IMR-90 (cell line): Measurements from ENCODE around the gene PRKD1.

Experiments used
- CEBPB ChIP-seq: IDR thresholded peaks from 2 replicates; pipeline ENCODE4 v1.6.1; 2012; ENCODE audit warnings: low read depth, low read length, improper control_type of control experiment
- CHD1 ChIP-seq: IDR thresholded peaks from 2 replicates; pipeline ENCODE4 v1.6.1; 2012; ENCODE audit warnings: low read depth, low read length, improper control_type of control experiment
- CTCF ChIP-seq: conservative IDR thresholded peaks from 2 replicates; pipeline ENCODE4 v1.5.1; 2012; ENCODE audit warnings: mild to moderate bottlenecking, low read depth, low read length, improper control_type of control experiment
- FOS ChIP-seq: fragments of 150-350 bp; IDR thresholded peaks from 2 replicates; pipeline ENCODE4 v1.6.1; 2016; ENCODE audit warnings: low read depth, low read length
- MXI1 ChIP-seq: IDR thresholded peaks from 2 replicates; pipeline ENCODE4 v1.6.1; 2012; ENCODE audit warnings: low read depth, mild to moderate bottlenecking, low read length, moderate library complexity, borderline replicate concordance
- POLR2A ChIP-seq: IDR thresholded peaks from 2 replicates; pipeline ENCODE4 v1.6.1; 2012; ENCODE audit warnings: mild to moderate bottlenecking, low read depth, low read length
- RCOR1 ChIP-seq: IDR thresholded peaks from 2 replicates; pipeline ENCODE4 v1.6.1; 2012; ENCODE audit warnings: mild to moderate bottlenecking, low read length, improper control_type of control experiment; ENCODE audit not compliant: insufficient replicate concordance
- USF2 ChIP-seq: fragments of 150-350 bp; IDR thresholded peaks from 2 replicates; pipeline ENCODE4 v1.6.1; 2017; ENCODE audit warnings: mild to moderate bottlenecking, antibody characterized with exemption, low read length, low read depth

GRCh38 chr14:29846339-29847055 is 81.2 kb downstream of the PRKD1 start:
- no peak for TF ChIP-seq CEBPB
- TF ChIP-seq CTCF, result no peak
- no peak for TF ChIP-seq POLR2A
- no peak for TF ChIP-seq CHD1
- no peak for TF ChIP-seq USF2
- no peak for TF ChIP-seq FOS
- no peak for TF ChIP-seq RCOR1
- TF ChIP-seq MXI1, result no peak
